Spleen (tissue), 11 donors: ENCODE results near the gene EVI2B. TPM values are rescaled to one million over a fixed set of nuclear protein-coding genes. Genes with fewer than 3 reads are reported as not detected.

ENCODE experiments used
- DNase-seq: peaks from one replicate; pipeline ENCODE4 v3.0.0-alpha.2; 2020
- H3K27ac ChIP-seq, 8 donors: fragments of 200-600 bp; sonication (generic) in 7 of 8; 1 replicate in 4 of 8; 2 replicates in 4 of 8; pipeline versions ENCODE4 v1.5.0 to v1.8.0; 2016 to 2021; ENCODE audit warnings: inconsistent platforms in 4 of 8, mild to moderate bottlenecking in 4 of 8, moderate library complexity in 1 of 8
- H3K27me3 ChIP-seq, 7 donors: fragments of 200-600 bp; sonication (generic) in 6 of 7; replicated peaks in 1 of 7; 1 replicate in 4 of 7; 2 replicates in 3 of 7; pipeline versions ENCODE4 v1.5.0 to v1.8.0; 2016 to 2021; ENCODE audit warnings: inconsistent platforms in 3 of 7, mild to moderate bottlenecking in 1 of 7
- H3K36me3 ChIP-seq, 6 donors: fragments of 200-600 bp; sonication (generic) in 5 of 6; 1 replicate in 4 of 6; 2 replicates in 2 of 6; pipeline versions ENCODE4 v1.5.0 to v1.8.0; 2016 to 2021; ENCODE audit warnings: inconsistent platforms in 2 of 6
- H3K4me1 ChIP-seq, 6 donors: fragments of 200-600 bp; sonication (generic) in 5 of 6; 1 replicate in 3 of 6; 2 replicates in 3 of 6; pipeline versions ENCODE4 v1.5.0 to v1.8.0; 2016 to 2021; ENCODE audit warnings: inconsistent platforms in 3 of 6
- H3K4me3 ChIP-seq, 8 donors: fragments of 200-600 bp; sonication (generic) in 7 of 8; 1 replicate in 4 of 8; 2 replicates in 4 of 8; pipeline versions ENCODE4 v1.5.0 to v1.8.0; 2016 to 2021; ENCODE audit warnings: inconsistent platforms in 4 of 8, mild to moderate bottlenecking in 4 of 8, moderate library complexity in 2 of 8
- H3K9me3 ChIP-seq, 8 donors: fragments of 200-600 bp; sonication (generic) in 7 of 8; 1 replicate in 4 of 8; 2 replicates in 4 of 8; pipeline versions ENCODE4 v1.5.0 to v1.8.0; 2016 to 2021; ENCODE audit warnings: inconsistent platforms in 4 of 8
- POLR2A ChIP-seq, 3 donors: fragments of 450-650 bp; IDR thresholded peaks; one replicate each; pipeline ENCODE4 v1.5.1; 2017; ENCODE audit warnings: antibody characterized with exemption in 3 of 3, mild to moderate bottlenecking in 1 of 3
- POLR2AphosphoS5 ChIP-seq, 3 donors: sonication (generic); formaldehyde crosslinking; IDR thresholded peaks; one replicate each; pipeline ENCODE4 v1.5.1; 2017; ENCODE audit warnings: antibody characterized with exemption in 3 of 3
- WGBS, 5 donors: extraction: QIAGEN DNeasy Blood & Tissue Kit in 3 of 5; methylation state at CpG; one replicate each; pipeline versions ENCODE4 v1.1.5 to v1.1.7; 2013 to 2018; 5-methylcytosine and 5-hydroxymethylcytosine counted together
- intact Hi-C: fragments of 100-400 bp; cut with DNase I; formaldehyde crosslinking; loops from one replicate; pipeline ENCODE4 v1.15.0; 2023; ENCODE audit warnings: low total_unique reads
- polyA plus RNA-seq, 3 donors: library from polyadenylated mRNA; stranded (reverse); fragments of 200-250 nt; gene quantifications; one replicate each; pipeline ENCODE4 v1.2.1, GENCODE V29; 2013
- total RNA-seq, 7 donors: library from RNA; depleted of rRNA in 3 of 7; stranded (reverse); fragments of >200 nt in 3 of 7; fragmentation: NEBNext Ultra II Directional in 4 of 7; extraction: Animal tissue kit (Norgen Biotek cat#: 25700) in 4 of 7; gene quantifications; one replicate each; pipeline versions ENCODE4 v1.1.0 to v1.2.1, GENCODE V29; 2016 to 2021
- TF ChIP-seq, protein P1 (sequence below), 11 experiments: fragments of 200-600 bp in 7 of 11; fragments of 450-650 bp in 4 of 11; sonication (generic) in 4 of 11; IDR thresholded peaks in 8 of 11; conservative IDR thresholded peaks in 3 of 11; 1 replicate in 7 of 11; 2 replicates in 4 of 11; pipeline versions ENCODE4 v1.4.0 to v1.8.0; 2016 to 2021; ENCODE audit warnings: antibody characterized with exemption in 11 of 11, inconsistent platforms in 4 of 11, mild to moderate bottlenecking in 1 of 11
- donor health status: healthy with polysubstance abuse.
- donor health status: DM: no; HTN: no; CAD: no; lungs with moderate emphysema.
- donor health status: DM: no; HTN: no; CAD: no.
- donor health status: Bipolar disorder and iron deficiency.
- donor health status: healthy.
- donor health status: DM: no; HTN: no; CAD: no.
- donor health status: DM: yes; HTN: yes; CAD: no.

EVI2B gene
- total and polyA plus RNA-seq, 10 donors, result 109 to 220 (median 138) TPM

DNA sequence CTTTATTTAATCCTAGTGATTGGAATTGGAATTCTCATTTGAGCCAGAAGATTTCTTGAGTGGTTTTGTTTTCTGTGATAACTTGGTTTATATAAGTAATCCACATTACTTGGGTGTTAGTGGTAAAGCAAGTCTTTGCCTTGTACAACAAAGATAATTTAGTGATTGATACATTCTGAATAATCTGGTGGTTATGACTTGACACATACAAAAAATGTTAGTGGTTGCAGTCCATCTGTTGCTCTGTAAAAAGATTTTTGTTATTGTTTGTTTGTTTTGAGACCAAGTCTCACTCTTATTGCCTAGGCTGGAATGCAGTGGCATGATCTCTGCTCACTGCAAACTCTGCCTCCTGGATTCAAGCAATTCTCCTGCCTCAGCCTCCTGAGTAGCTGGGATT is 30.0 kb downstream of the EVI2B start:
- no peak overlapping the region for H3K27ac ChIP-seq

DNA sequence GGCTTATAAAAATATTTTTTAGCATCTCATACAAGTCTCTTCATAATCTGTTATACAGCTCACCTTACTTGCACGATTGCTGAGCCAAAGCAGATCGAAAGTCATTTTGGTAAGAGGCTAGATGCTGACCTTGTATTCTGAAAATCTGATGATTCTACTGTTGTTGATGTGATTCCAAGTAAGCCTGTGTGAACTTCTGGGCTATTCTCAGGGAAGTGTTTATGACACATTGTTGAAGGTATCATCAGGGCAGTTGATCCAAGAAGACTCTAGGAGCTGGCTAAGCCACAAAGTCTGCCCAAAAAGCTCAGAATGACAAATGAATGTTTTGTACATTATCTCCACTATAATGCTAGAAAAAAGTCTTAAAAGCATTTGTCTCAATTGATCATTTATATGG is 32.8 kb downstream of the EVI2B start:
- 94 to 99% (median 96%) methylated on average over 2 of the region's 2 CpGs for WGBS, 5 donors
- no peaks in the 10 kb centered on the region for H3K4me1 ChIP-seq
- H3K9me3 ChIP-seq, result no peaks in the 10 kb centered on the region
- no peak for DNase-seq
- TF ChIP-seq, protein P1, sequence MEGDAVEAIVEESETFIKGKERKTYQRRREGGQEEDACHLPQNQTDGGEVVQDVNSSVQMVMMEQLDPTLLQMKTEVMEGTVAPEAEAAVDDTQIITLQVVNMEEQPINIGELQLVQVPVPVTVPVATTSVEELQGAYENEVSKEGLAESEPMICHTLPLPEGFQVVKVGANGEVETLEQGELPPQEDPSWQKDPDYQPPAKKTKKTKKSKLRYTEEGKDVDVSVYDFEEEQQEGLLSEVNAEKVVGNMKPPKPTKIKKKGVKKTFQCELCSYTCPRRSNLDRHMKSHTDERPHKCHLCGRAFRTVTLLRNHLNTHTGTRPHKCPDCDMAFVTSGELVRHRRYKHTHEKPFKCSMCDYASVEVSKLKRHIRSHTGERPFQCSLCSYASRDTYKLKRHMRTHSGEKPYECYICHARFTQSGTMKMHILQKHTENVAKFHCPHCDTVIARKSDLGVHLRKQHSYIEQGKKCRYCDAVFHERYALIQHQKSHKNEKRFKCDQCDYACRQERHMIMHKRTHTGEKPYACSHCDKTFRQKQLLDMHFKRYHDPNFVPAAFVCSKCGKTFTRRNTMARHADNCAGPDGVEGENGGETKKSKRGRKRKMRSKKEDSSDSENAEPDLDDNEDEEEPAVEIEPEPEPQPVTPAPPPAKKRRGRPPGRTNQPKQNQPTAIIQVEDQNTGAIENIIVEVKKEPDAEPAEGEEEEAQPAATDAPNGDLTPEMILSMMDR (IDR thresholded peaks at IDR 0.05 in 8 of 11, conservative IDR thresholded peaks at IDR 0.05 in 3 of 11), result no peak
- TF ChIP-seq POLR2AphosphoS5 (IDR thresholded peaks at IDR 0.05) (no peak), POLR2A (IDR thresholded peaks at IDR 0.05) (no peak)
- no peak overlapping the region for H3K4me3 ChIP-seq
- H3K27me3 ChIP-seq, result no peaks in the 10 kb centered on the region
- peaks cover 0 to 39% (median 4%) of the 10 kb centered on the region in 6 donors for H3K36me3 ChIP-seq
- intact Hi-C loops, result no loop called here
- no peak overlapping the region for H3K27ac ChIP-seq

More for the DNA sequence above, 30.0 kb downstream of the EVI2B start:
- no peak overlapping the region for H3K4me3 ChIP-seq
- H3K4me1 ChIP-seq, result no peaks in the 10 kb centered on the region
- DNase-seq, result no peak
- TF ChIP-seq, protein P1 (IDR thresholded peaks at IDR 0.05 in 8 of 11, conservative IDR thresholded peaks at IDR 0.05 in 3 of 11), result no peak
- TF ChIP-seq POLR2AphosphoS5 (IDR thresholded peaks at IDR 0.05), result no peak
- no peak for TF ChIP-seq POLR2A (IDR thresholded peaks at IDR 0.05)
- intact Hi-C loops, result no loop called here
- H3K9me3 ChIP-seq, result no peaks in the 10 kb centered on the region
- no peaks in the 10 kb centered on the region for H3K27me3 ChIP-seq
- peaks cover 0 to 26% (median 0%) of the 10 kb centered on the region in 6 donors for H3K36me3 ChIP-seq

DNA sequence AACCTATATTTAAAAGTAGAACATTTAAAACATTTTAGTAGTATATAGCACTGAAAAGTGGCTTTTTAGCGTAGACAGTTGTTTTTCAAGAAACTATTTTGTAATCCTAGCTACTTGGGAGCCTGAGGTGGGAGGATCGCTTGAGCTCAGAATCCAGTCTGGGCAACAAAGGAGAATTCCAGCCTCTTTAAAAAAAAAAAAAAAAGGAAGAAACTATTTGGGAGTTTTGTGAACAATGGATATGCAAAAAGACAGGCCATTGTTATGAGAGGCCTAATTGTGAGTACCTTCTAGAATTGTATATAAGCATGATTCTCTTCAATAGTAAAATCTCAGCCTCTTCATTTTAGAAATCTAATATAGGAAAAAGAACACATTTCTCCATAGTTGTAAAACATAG is 34.5 kb downstream of the EVI2B start:
- no peak overlapping the region for H3K4me3 ChIP-seq
- whole genome bisulfite sequencing, 5 donors, result 96 to 100% (median 97%) methylated on average over 2 of the region's 2 CpGs
- H3K4me1 ChIP-seq, result peaks cover 0 to 12% (median under 1%) of the 10 kb centered on the region in 6 donors
- no peaks in the 10 kb centered on the region for H3K27me3 ChIP-seq
- peaks cover 0 to 39% (median 4%) of the 10 kb centered on the region in 6 donors for H3K36me3 ChIP-seq
- no peaks in the 10 kb centered on the region for H3K9me3 ChIP-seq
- intact Hi-C loops, result no loop called here
- DNase-seq, result no peak
- no peak overlapping the region for H3K27ac ChIP-seq
- TF ChIP-seq, protein P1 (IDR thresholded peaks at IDR 0.05 in 8 of 11, conservative IDR thresholded peaks at IDR 0.05 in 3 of 11), result no peak

DNA sequence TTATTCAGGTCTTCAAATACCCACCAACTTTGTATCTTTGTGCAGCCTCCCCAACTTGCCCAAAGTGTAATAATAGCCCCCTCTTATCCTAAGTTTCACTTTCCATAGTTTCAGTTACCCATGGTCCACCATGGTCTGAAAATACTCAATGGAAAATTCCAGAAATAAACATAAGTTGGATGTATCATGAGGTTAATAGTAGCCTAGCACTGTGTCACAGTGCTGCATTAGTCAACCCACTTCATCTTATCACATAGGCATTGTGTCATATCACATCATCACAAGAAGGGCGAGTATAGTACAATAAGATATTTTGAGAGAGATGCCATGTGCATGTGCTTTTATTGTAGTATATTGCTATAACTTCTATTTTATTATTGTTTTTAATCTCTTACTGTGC is 38.7 kb downstream of the EVI2B start:
- H3K4me1 ChIP-seq, result peaks cover 0 to 12% (median 5%) of the 10 kb centered on the region in 6 donors
- peak overlapping the region in 7 of 8 donors; percentile 32 to 76 (median 59) for H3K27ac ChIP-seq
- DNase-seq, result no peak

More for the DNA sequence above, 38.7 kb downstream of the EVI2B start:
- Histone ChIP-seq H3K4me3 (no peak overlapping the region), H3K9me3 (no peaks in the 10 kb centered on the region), H3K27me3 (no peaks in the 10 kb centered on the region), H3K36me3 (peaks cover 0 to 45% (median 4%) of the 10 kb centered on the region in 6 donors)
- no peak for TF ChIP-seq POLR2A (IDR thresholded peaks at IDR 0.05)
- TF ChIP-seq POLR2AphosphoS5 (IDR thresholded peaks at IDR 0.05), result no peak
- TF ChIP-seq, protein P1 (IDR thresholded peaks at IDR 0.05 in 8 of 11, conservative IDR thresholded peaks at IDR 0.05 in 3 of 11), result no peak
- WGBS, 5 donors, result 60 to 88% (median 83%) methylated on average over 1 of the region's 1 CpG
- intact Hi-C loops, result no loop called here
